Vagina (tissue), 2 donors: ENCODE results near the gene TCF3.

Source experiments
- CTCF ChIP-seq, 3 experiments: fragments of 450-650 bp in 2 of 3; fragments of 200-600 bp in 1 of 3; sonication (generic) in 1 of 3; IDR thresholded peaks; one replicate each; pipeline ENCODE4 v1.5.1; 2017 to 2019; ENCODE audit warnings: antibody characterized with exemption in 3 of 3, mild to moderate bottlenecking in 2 of 3, moderate library complexity in 2 of 3
- POLR2A ChIP-seq, 2 donors: fragments of 450-650 bp; IDR thresholded peaks; one replicate each; pipeline ENCODE4 v1.6.1; 2017; ENCODE audit warnings: antibody characterized with exemption in 2 of 2, mild to moderate bottlenecking in 2 of 2, moderate library complexity in 2 of 2
- POLR2AphosphoS5 ChIP-seq, 2 donors: sonication (generic); formaldehyde crosslinking; IDR thresholded peaks; one replicate each; pipeline ENCODE4 v1.9.0; 2017; ENCODE audit warnings: antibody characterized with exemption in 2 of 2, mild to moderate bottlenecking in 2 of 2, low read depth in 1 of 2; ENCODE audit not compliant: insufficient read depth in 1 of 2

DNA sequence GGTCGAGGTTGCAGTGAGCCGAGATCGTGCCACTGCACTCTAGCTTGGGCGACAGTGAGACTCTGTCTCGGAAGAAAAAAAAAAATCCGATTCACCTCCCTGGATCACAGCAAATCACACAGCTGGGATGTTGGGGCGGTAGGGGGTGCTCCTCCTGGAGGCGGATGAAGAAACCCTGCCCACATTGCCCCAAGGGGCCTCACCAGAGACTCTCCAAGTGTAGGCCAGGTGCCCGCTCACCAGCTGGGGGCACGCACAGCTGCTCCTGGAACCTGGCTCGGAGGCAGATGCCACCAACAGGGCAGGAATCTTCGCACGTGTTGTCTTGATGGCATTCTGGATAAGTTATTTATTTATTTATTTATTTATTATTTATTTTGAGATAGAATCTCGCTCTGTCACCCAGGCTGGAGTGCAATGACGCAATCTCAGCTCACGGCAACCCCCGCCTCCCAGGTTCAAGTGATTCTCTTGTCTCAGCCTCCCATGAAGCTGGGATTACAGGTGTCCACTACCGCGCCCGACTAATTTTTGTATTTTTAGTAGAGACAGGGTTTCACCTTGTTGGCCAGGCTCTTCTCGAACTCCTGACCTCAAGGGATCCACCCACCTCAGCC, 50.2 kb downstream of the TCF3 start:
- TF ChIP-seq POLR2AphosphoS5 (IDR thresholded peaks at IDR 0.05; ENCODE audit: insufficient read depth in 1 of 2, low read depth in 1 of 2) (no peak), CTCF (IDR thresholded peaks at IDR 0.05) (no peak), POLR2A (IDR thresholded peaks at IDR 0.05) (no peak)
